ENCODE measurements around the gene DPEP1. TPM values are rescaled to one million over a fixed set of nuclear protein-coding genes. Genes with fewer than 3 reads are reported as not detected.
A peak's percentile ranks its signal among the peaks of the same experiment; 100 is the strongest.

The DPEP1 gene
- total and polyA plus RNA-seq, 4 experiments from 2014 or later = not detected

DNA sequence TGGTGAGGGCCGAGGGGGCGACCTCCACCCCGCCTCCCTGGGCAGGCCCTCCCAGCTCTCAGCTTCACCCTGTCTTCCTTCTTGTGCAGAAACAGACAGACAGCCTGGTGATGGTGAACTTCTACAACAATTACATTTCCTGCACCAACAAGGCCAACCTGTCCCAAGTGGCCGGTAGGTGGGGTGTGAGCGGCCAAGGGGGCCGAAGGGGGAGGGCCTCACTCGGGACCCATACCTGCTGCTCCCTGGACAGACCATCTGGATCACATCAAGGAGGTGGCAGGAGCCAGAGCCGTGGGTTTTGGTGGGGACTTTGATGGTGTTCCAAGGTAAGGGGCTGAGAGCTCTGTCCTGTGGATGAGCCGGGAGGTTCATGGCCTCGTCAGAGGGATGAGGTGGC is 23.9 kb downstream of the DPEP1 start:
- Histone ChIP-seq H3K4me1 (ENCODE audit: insufficient read depth, low read length) (peaks cover 7% of the 10 kb centered on the region), H3K27me3 (ENCODE audit: insufficient read depth, low read length) (no peaks in the 10 kb centered on the region), H3K27ac (ENCODE audit: low read depth, low read length) (no peak overlapping the region), H3K9me3 (ENCODE audit: control insufficient read depth in 1 of 2, low read length in 2 of 2) (no peaks in the 10 kb centered on the region), H3K4me3 (ENCODE audit: low read length in 2 of 2) (no peak overlapping the region), H3K36me3 (ENCODE audit: insufficient read depth, low read length) (no peaks in the 10 kb centered on the region)
- Mint-ChIP-seq H3K27me3 (no peaks in the 10 kb centered on the region), H3K4me3 (no peak overlapping the region), H3K9me3 (no peaks in the 10 kb centered on the region), H3K36me3 (no peaks in the 10 kb centered on the region), H3K4me1 (peaks cover 5 to 8% (median 6%) of the 10 kb centered on the region in 4 donors), H3K27ac (no peak overlapping the region)
- no peak for DNase-seq
- intact Hi-C loops (cut with micrococcal nuclease) = no loop called here
- ChIA-PET CTCF (ENCODE audit: partially characterized antibody) (no interaction called here), POLR2A (ENCODE audit: partially characterized antibody) (no interaction called here)

DNA sequence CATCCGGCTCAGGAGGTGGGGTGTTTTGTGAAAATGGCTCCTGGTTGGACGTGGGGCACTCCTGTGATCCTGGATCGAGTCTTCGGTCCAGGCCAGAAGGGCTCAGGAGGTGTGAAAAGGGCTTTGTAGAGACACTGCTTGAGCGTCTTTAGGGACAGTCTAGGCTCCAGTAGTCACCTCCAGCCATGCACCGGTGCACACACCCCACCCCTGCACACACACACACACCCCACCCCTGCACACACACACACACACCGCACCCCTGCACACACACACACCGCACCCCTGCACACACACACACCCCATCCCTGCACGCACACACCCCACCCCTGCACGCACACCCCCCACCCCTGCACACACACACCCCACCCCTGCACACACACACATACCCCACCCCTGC is 25.0 kb downstream of the DPEP1 start:
- DNase-seq = no peak
- intact Hi-C loops (cut with micrococcal nuclease) = no loop called here
- Mint-ChIP-seq H3K4me1 (peaks cover 5 to 10% (median 7%) of the 10 kb centered on the region in 4 donors), H3K27ac (no peak overlapping the region), H3K27me3 (no peaks in the 10 kb centered on the region), H3K9me3 (no peaks in the 10 kb centered on the region), H3K36me3 (no peaks in the 10 kb centered on the region), H3K4me3 (no peak overlapping the region)
- no peak overlapping the region for H3K4me3 ChIP-seq (ENCODE audit: low read length in 2 of 2)
- POLR2A ChIA-PET (ENCODE audit: partially characterized antibody) = no interaction called here
- no peaks in the 10 kb centered on the region for H3K9me3 ChIP-seq (ENCODE audit: control insufficient read depth in 1 of 2, low read length in 2 of 2)
- CTCF ChIA-PET (ENCODE audit: partially characterized antibody) = no interaction called here
- H3K4me1 ChIP-seq (ENCODE audit: insufficient read depth, low read length) = peaks cover 7% of the 10 kb centered on the region
- H3K27me3 ChIP-seq (ENCODE audit: insufficient read depth, low read length) = no peaks in the 10 kb centered on the region
- H3K27ac ChIP-seq (ENCODE audit: low read depth, low read length) = no peak overlapping the region
- no peaks in the 10 kb centered on the region for H3K36me3 ChIP-seq (ENCODE audit: insufficient read depth, low read length)

DNA sequence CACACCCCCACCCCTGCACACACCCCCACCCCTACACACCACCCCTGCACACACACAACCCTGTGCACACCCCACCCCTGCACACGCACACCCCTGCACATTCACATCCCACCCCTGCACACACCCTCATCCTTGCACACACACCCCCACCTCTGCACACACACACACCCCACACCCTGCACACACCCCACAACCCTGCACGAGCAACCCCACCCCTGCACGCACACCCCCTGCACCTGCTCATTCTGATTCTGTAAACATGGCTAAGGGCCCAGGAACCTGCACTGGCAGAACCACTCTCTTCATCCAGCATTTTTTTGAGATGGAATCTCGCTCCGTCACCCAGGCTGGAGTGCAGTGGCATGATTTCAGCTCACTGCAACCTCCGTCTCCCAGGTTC is 25.9 kb downstream of the DPEP1 start:
- Histone ChIP-seq H3K27me3 (ENCODE audit: insufficient read depth, low read length) (no peaks in the 10 kb centered on the region), H3K9me3 (ENCODE audit: control insufficient read depth in 1 of 2, low read length in 2 of 2) (no peaks in the 10 kb centered on the region), H3K36me3 (ENCODE audit: insufficient read depth, low read length) (no peaks in the 10 kb centered on the region), H3K4me1 (ENCODE audit: insufficient read depth, low read length) (peaks cover 7% of the 10 kb centered on the region), H3K27ac (ENCODE audit: low read depth, low read length) (no peak overlapping the region), H3K4me3 (ENCODE audit: low read length in 2 of 2) (no peak overlapping the region)
- no peak overlapping the region for H3K27ac Mint-ChIP-seq
- DNase-seq = no peak
- no peaks in the 10 kb centered on the region for H3K9me3 Mint-ChIP-seq
- peaks cover 5 to 10% (median 7%) of the 10 kb centered on the region in 4 donors for H3K4me1 Mint-ChIP-seq
- POLR2A ChIA-PET (ENCODE audit: partially characterized antibody) = no interaction called here
- H3K36me3 Mint-ChIP-seq = no peaks in the 10 kb centered on the region
- no peaks in the 10 kb centered on the region for H3K27me3 Mint-ChIP-seq
- CTCF ChIA-PET (ENCODE audit: partially characterized antibody) = interaction anchor here (0.8 kb wide), 1 partner anchor 12 kb away, joined by 3 read pairs; no protein-coding TSS in a partner anchor
- H3K4me3 Mint-ChIP-seq = no peak overlapping the region
- intact Hi-C loops (cut with micrococcal nuclease) = no loop called here

DNA sequence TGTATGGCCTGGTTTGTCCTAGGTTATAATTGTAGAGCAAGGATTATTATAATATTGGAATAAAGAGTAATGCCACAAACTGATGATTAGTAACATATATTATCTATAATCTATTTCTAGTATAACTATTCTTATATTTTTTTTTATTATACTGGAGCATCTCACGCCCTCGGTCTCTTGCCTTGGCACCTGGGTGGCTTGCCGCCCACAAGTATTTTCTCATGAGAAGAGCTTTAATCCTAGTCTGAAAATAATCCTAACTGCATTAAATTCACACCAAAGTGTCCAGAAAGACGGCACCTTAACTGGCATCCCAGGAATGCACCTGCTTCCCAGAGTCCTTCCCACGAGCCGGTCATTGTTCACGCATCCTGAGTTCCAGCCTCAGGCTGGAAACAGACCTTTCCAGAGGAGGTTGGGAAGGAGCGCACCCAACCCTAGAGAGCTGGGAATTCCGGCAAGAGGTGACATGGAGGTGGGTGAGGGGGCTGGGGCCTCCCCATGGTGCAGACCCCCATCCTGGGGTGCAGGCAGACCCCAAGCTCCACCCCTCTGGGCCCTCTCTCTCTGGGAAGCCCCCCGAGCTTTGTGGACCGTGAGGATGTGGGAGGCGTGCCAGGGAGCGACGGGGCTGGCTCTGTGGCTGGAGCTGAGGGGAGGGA is 28.1 kb downstream of the DPEP1 start:
- H3K4me1 Mint-ChIP-seq = peaks cover 5 to 10% (median 7%) of the 10 kb centered on the region in 4 donors
- H3K36me3 ChIP-seq (ENCODE audit: insufficient read depth, low read length) = peaks cover 21% of the 10 kb centered on the region
- H3K4me1 ChIP-seq (ENCODE audit: insufficient read depth, low read length) = peaks cover 7% of the 10 kb centered on the region
- peaks cover 8 to 16% of the 10 kb centered on the region in 2 donors for H3K36me3 Mint-ChIP-seq
- H3K27me3 Mint-ChIP-seq = no peaks in the 10 kb centered on the region
- H3K4me3 Mint-ChIP-seq = peak overlapping the region in 3 of 8 donors; percentile 67 to 78 (median 71)
- H3K27me3 ChIP-seq (ENCODE audit: insufficient read depth, low read length) = no peaks in the 10 kb centered on the region
- no peaks in the 10 kb centered on the region for H3K9me3 Mint-ChIP-seq
- ChIA-PET CTCF (ENCODE audit: partially characterized antibody) (interaction anchor here (0.6 to 1.1 kb wide), 2 partner anchors 145 to 269 kb away, joined by 3 read pairs; no protein-coding TSS in a partner anchor), POLR2A (ENCODE audit: partially characterized antibody) (interaction anchor here (1.1 to 1.8 kb wide), 2 partner anchors 14 to 66 kb away, joined by 3 to 4 read pairs; partner anchors contain the start of gene CPNE7)
- no peak for DNase-seq
- intact Hi-C loops (cut with micrococcal nuclease) = loop anchor here (1.0 to 2.0 kb wide), 3 partner anchors 77 to 401 kb away; no protein-coding TSS in a partner anchor
- peak overlapping the region in 1 of 7 donors; percentile 33 for H3K27ac Mint-ChIP-seq
- no peaks in the 10 kb centered on the region for H3K9me3 ChIP-seq (ENCODE audit: control insufficient read depth in 1 of 2, low read length in 2 of 2)
- no peak overlapping the region for H3K27ac ChIP-seq (ENCODE audit: low read depth, low read length)
- H3K4me3 ChIP-seq (ENCODE audit: low read length in 2 of 2) = no peak overlapping the region

DNA sequence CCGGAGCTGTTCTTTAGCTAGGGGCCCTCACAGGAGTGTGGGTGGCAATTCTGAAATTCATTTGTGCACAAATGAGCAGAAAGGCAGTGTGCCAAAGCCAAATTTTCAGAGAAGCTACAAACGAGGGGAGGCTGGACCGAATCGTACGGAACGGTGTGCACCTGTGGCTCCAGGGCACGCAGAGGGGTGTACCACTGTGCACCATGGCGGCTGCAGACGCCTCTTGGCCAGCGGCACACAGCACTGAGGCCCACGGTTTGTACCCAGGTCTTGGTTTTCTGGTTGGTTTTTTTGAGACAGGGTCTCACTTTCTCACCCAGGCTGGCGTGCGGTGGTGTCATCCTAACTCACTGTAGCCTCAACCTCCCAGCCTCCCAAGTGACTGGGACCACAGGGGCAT is 29.1 kb downstream of the DPEP1 start:
- POLR2A ChIA-PET (ENCODE audit: partially characterized antibody) = interaction anchor here (1.8 kb wide), 1 partner anchor 13 kb away, joined by 4 read pairs; no protein-coding TSS in a partner anchor
- no peak overlapping the region for H3K4me3 Mint-ChIP-seq
- no peaks in the 10 kb centered on the region for H3K27me3 Mint-ChIP-seq
- CTCF ChIA-PET (ENCODE audit: partially characterized antibody) = interaction anchor here (1.1 kb wide), 1 partner anchor 268 kb away, joined by 3 read pairs; no protein-coding TSS in a partner anchor
- H3K4me1 ChIP-seq (ENCODE audit: insufficient read depth, low read length) = peaks cover 7% of the 10 kb centered on the region
- no peak for DNase-seq
- H3K27ac Mint-ChIP-seq = no peak overlapping the region
- no peaks in the 10 kb centered on the region for H3K9me3 ChIP-seq (ENCODE audit: control insufficient read depth in 1 of 2, low read length in 2 of 2)
- intact Hi-C loops (cut with micrococcal nuclease) = no loop called here
- no peaks in the 10 kb centered on the region for H3K27me3 ChIP-seq (ENCODE audit: insufficient read depth, low read length)
- H3K4me1 Mint-ChIP-seq = peaks cover 5 to 10% (median 7%) of the 10 kb centered on the region in 4 donors
- no peak overlapping the region for H3K27ac ChIP-seq (ENCODE audit: low read depth, low read length)
- peaks cover 0 to 3% (median 0%) of the 10 kb centered on the region in 8 donors for H3K9me3 Mint-ChIP-seq
- no peak overlapping the region for H3K4me3 ChIP-seq (ENCODE audit: low read length in 2 of 2)
- H3K36me3 Mint-ChIP-seq = peaks cover 8 to 17% of the 10 kb centered on the region in 2 donors
- peaks cover 28% of the 10 kb centered on the region for H3K36me3 ChIP-seq (ENCODE audit: insufficient read depth, low read length)

DNA sequence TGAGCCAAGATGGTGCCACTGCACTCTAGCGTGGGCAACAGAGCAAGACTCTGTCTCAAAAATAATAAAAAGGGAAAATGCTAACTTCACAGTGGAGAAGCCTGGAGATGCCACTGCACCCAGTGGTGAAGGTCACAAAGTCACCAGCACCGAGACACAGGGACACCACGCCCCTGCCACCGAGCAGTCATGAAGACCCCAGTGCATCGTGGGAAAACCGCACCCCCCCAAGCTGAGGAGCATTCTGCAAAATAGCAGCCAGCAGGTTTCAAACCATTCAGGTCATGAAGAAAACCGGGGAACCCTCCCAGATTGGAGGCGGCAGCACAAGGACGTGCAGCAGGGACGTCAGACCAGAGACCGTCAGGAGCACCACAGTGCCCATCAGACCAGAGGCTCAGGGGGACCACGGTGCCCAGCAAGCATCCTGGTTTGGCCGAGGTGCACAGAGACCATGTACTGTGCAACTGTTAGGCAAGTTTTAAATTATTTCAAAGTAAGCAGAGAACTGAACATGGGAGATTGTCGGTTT is 30.4 kb downstream of the DPEP1 start:
- Histone ChIP-seq H3K36me3 (ENCODE audit: insufficient read depth, low read length) (peaks cover 28% of the 10 kb centered on the region), H3K9me3 (ENCODE audit: control insufficient read depth in 1 of 2, low read length in 2 of 2) (no peaks in the 10 kb centered on the region), H3K4me3 (ENCODE audit: low read length in 2 of 2) (no peak overlapping the region), H3K4me1 (ENCODE audit: insufficient read depth, low read length) (peaks cover 7% of the 10 kb centered on the region), H3K27ac (ENCODE audit: low read depth, low read length) (no peak overlapping the region), H3K27me3 (ENCODE audit: insufficient read depth, low read length) (no peaks in the 10 kb centered on the region)
- no peak for DNase-seq
- Mint-ChIP-seq H3K36me3 (peaks cover 14 to 21% of the 10 kb centered on the region in 2 donors), H3K4me3 (no peak overlapping the region), H3K27ac (peak overlapping the region in 2 of 7 donors; percentile 43 to 46), H3K9me3 (peaks cover 0 to 3% (median 0%) of the 10 kb centered on the region in 8 donors), H3K4me1 (peaks cover 5 to 10% (median 7%) of the 10 kb centered on the region in 4 donors), H3K27me3 (no peaks in the 10 kb centered on the region)
- ChIA-PET POLR2A (ENCODE audit: partially characterized antibody) (no interaction called here), CTCF (ENCODE audit: partially characterized antibody) (no interaction called here)
- intact Hi-C loops (cut with micrococcal nuclease) = no loop called here

DNA sequence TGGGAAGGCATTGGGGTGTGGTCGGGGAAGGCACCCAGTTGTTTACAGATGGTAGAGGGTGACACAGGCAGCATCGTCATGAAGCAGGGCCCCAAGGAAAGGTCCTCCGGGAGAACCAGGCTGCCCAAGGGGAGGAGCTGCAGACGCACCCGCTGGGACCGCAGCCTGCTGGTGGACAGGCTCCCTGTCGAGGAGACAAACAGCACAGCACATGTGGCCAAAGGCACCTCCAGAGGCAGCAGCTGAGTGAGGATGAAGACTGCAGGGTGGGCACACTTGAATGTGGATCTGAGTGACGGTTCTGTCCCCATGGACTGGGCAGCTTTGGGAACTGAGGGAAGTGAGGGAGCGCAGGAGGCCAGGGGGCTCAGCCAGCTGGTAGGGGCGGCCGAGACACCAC is 31.7 kb downstream of the DPEP1 start:
- peaks cover 7% of the 10 kb centered on the region for H3K4me1 ChIP-seq (ENCODE audit: insufficient read depth, low read length)
- no peak overlapping the region for H3K27ac ChIP-seq (ENCODE audit: low read depth, low read length)
- no peaks in the 10 kb centered on the region for H3K27me3 Mint-ChIP-seq
- intact Hi-C loops (cut with micrococcal nuclease) = no loop called here
- H3K4me3 Mint-ChIP-seq = no peak overlapping the region
- POLR2A ChIA-PET (ENCODE audit: partially characterized antibody) = no interaction called here
- H3K27me3 ChIP-seq (ENCODE audit: insufficient read depth, low read length) = no peaks in the 10 kb centered on the region
- DNase-seq = no peak
- CTCF ChIA-PET (ENCODE audit: partially characterized antibody) = no interaction called here
- H3K9me3 Mint-ChIP-seq = peaks cover 0 to 3% (median 0%) of the 10 kb centered on the region in 8 donors
- no peaks in the 10 kb centered on the region for H3K9me3 ChIP-seq (ENCODE audit: control insufficient read depth in 1 of 2, low read length in 2 of 2)
- peaks cover 5 to 10% (median 7%) of the 10 kb centered on the region in 4 donors for H3K4me1 Mint-ChIP-seq
- peak overlapping the region in 1 of 7 donors; percentile 17 for H3K27ac Mint-ChIP-seq
- peaks cover 30% of the 10 kb centered on the region for H3K36me3 ChIP-seq (ENCODE audit: insufficient read depth, low read length)
- no peak overlapping the region for H3K4me3 ChIP-seq (ENCODE audit: low read length in 2 of 2)
- peaks cover 19 to 29% of the 10 kb centered on the region in 2 donors for H3K36me3 Mint-ChIP-seq
